C4-2B (cell line): ENCODE measurements around the gene ADAMTS7.
"Not testable (repeated sequence)": the region's sequence is repeated elsewhere in the genome, so short reads cannot be mapped to it uniquely, and the experiment has no call there.

Experiments used
- H3K27ac ChIP-seq: fragments of 450-650 bp; 2 replicates; pipeline ENCODE4 v1.5.1; 2017
- ZFX ChIP-seq: fragments of 450-650 bp; IDR thresholded peaks from 2 replicates; pipeline ENCODE4 v1.6.1; 2017
- TF ChIP-seq, protein P1 (sequence below): fragments of 450-650 bp; conservative IDR thresholded peaks from 2 replicates; pipeline ENCODE4 v1.5.1; 2017; ENCODE audit warnings: mild to moderate bottlenecking

ADAMTS7 gene

DNA sequence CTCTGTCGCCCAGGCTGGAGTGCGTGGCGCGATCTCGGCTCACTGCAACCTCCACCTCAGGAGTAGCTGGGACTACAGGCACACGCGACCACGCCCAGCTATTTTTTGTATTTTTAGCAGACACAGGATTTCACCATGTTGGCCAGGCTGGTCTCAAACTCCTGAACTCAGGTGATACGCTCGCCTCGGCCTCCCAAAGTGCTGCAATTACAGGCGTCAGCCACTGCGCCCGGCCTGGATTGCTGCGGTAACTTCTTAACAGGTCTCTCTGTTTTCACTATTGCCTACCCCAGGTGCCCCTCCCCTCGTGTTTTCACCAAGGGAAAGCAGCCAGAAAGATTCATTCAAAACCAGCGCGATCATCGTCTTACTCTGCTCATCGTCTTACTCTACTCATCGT lies 10.5 kb downstream of the ADAMTS7 start:
- no peak overlapping the region for H3K27ac ChIP-seq

DNA sequence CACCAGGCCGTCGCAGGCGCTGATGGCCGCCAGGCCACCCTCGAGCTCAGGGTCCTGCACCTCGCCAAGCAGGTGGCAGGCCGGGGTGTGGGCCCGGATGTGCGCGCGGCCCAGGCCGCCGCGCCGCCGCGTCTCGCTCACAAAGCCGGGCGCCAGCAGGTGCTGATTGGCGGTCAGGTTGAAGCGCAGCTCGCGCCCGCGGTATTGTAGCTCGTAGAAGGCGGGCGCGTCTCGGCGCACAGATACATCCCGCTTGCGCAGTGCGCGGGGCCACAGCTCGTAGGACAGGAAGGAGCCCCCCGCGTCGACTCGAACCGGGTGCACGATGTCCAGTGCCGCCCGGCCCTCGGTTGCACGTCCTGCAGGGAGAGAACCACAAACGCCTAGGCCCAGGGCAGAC lies 11.1 kb downstream of the ADAMTS7 start:
- TF ChIP-seq ZFX, result no peak
- TF ChIP-seq, protein P1, sequence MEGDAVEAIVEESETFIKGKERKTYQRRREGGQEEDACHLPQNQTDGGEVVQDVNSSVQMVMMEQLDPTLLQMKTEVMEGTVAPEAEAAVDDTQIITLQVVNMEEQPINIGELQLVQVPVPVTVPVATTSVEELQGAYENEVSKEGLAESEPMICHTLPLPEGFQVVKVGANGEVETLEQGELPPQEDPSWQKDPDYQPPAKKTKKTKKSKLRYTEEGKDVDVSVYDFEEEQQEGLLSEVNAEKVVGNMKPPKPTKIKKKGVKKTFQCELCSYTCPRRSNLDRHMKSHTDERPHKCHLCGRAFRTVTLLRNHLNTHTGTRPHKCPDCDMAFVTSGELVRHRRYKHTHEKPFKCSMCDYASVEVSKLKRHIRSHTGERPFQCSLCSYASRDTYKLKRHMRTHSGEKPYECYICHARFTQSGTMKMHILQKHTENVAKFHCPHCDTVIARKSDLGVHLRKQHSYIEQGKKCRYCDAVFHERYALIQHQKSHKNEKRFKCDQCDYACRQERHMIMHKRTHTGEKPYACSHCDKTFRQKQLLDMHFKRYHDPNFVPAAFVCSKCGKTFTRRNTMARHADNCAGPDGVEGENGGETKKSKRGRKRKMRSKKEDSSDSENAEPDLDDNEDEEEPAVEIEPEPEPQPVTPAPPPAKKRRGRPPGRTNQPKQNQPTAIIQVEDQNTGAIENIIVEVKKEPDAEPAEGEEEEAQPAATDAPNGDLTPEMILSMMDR, result no peak
- no peak overlapping the region for H3K27ac ChIP-seq

More for the DNA sequence above, 10.5 kb downstream of the ADAMTS7 start:
- no peak for TF ChIP-seq ZFX
- TF ChIP-seq, protein P1, result no peak

DNA sequence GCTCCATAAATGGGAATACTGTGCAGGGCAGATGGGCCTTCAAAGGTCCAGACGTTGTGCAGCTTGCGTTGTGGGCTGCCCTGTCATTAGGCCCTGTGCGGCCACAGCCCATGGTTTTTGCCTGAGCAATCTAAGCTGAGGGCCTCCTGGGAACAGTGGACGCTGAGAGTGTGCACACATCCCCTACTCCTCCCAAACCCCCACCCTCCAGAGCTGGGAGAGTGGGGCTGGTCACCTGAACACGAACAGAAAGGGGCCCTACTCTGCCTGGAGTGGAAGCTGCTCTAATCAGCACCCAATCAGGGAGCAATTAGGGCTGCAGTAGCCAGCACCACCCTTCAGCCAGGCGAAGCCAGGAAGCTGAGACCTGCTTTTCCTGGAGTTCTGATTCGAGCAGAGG lies 12.2 kb downstream of the ADAMTS7 start:
- not testable (repeated sequence) for H3K27ac ChIP-seq

DNA sequence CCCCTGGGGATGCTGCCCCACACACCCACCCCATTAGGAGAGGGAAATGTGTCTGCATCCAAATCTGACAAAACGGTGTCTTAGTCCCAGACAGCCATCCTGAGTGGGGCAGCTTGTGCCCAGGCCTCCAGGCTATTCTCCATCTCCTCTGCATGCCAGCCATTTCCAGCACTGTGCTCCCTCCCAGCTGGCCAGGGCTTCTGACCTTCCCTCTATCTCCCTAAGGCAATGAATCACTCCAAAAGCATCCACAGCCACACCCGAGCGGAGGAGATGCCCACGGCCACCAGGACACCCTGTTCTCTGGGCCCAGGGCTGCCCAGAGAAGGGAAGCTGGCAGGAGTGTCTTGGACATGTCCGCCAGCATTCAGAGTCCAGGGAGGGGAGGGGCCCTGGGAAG lies 12.9 kb downstream of the ADAMTS7 start:
- H3K27ac ChIP-seq, result not testable (repeated sequence)

DNA sequence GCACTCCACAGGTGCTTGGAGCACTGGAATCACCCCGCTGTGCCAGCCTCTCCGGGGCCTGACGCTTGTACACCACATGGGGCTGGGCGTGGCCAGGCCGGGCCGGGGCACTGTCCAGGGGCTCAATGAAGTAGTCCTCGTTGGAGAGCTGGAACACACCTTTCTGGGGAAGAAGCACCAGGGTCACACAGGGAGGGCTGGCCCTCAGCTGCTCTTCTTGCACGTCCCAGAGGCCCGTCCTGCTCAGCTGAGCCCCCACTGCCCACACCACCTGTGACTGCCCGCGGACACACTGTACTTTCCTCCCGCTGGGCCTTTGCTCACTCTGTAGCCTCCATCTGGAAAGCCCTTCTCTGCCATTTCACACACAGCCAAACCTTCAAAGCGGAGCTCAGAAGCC lies 13.3 kb downstream of the ADAMTS7 start:
- TF ChIP-seq, protein P1, result no peak
- TF ChIP-seq ZFX, result no peak

DNA sequence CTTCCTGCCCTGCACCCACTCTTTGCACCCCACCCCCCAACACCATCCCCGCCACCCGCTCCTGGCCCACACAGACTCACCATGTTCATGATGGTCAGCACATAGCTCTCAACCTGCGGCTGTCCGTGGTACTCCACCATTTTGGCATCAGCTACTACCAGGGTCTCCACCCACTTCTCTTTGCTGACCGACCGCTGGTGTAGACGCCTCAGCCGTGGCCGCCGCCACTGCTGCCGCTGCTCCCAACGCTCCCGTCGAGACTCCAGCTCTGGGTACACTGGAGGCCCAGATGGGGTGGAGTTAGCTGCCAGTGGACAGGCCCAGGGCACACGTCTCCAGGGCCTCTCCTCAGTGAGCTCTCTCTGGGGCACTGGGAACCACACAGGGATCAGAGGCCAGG lies 14.8 kb downstream of the ADAMTS7 start:
- no peak overlapping the region for H3K27ac ChIP-seq
- TF ChIP-seq, protein P1, result no peak

More for the DNA sequence above, 13.3 kb downstream of the ADAMTS7 start:
- no peak overlapping the region for H3K27ac ChIP-seq

DNA sequence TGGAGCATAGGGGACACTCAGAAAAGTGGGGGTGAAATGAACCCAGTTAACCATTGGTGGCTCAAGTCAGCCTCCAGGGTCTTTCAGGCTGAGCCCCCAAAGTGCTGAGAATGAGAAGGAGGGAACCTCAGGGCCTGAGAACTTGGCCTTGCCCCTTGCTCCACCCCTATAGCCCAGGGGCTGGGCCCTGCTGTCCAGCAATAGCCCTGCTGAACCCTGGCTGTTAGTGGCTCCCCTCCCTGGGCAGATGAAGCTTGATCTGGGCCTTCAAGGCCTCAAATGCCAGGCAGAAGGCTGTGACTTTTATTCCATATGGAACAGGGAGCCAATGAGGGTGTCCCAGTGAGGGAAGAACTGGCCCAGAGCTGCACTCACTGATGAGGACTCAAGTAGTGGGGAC lies 16.2 kb downstream of the ADAMTS7 start:
- no peak overlapping the region for H3K27ac ChIP-seq
- TF ChIP-seq, protein P1, result no peak
- TF ChIP-seq ZFX, result no peak

DNA sequence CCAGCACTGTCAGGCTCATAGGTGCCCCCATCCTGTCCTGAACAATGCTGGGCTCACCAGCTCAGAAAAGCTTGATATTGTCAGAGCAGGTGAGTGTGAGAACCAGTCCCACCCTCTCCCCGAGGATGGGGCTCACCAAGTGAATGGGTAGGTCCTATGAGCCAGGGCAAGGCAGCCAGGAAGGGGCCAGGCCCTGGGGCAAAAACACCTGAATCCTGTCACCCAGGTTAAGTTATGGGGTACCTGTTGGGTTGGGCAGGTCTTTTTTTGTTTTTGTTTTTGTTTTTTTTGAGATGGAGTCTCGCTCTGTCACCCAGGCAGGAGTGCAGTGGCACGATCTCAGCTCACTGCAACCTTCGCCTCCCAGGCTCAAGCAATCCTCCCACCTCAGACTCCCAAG lies 16.8 kb downstream of the ADAMTS7 start:
- not testable (repeated sequence) for H3K27ac ChIP-seq

DNA sequence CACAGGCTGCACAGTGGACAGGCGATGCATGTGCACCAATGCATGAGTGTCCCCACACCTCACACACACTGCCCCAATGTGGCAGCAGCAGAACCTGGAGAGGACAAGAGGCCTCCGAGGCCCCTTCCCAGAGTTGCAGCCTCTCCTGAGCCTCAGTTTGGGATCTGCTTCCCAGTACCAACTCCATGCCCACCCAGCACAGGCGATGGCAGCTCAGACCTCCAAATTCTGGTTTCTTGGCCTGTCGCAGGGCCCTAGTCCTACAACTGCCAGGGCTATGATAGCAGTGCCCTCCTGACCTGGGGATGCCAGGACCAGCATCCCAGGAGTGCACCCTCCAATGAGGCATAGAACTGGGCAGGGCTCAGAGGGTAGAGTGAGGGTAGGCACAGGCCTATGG lies 19.9 kb downstream of the ADAMTS7 start:
- H3K27ac ChIP-seq, result no peak overlapping the region
- TF ChIP-seq, protein P1, result no peak
- TF ChIP-seq ZFX, result no peak
